SK-N-SH treated with all-trans-retinoic acid at 6 μM for 48 hours (cell line): ENCODE data around the gene BICC1.

Source experiments
- BACH2 ChIP-seq: fragments of 250-450 bp; sonication (Bioruptor Pico); IDR thresholded peaks from 2 replicates; pipeline ENCODE4 v1.9.0; 2021; ENCODE audit warnings: mild to moderate bottlenecking, borderline replicate concordance
- ESRRG ChIP-seq: fragments of 250-450 bp; sonication (Bioruptor Pico); IDR thresholded peaks from 2 replicates; pipeline ENCODE4 v1.6.1; 2021; ENCODE audit warnings: mild to moderate bottlenecking
- ISL1 ChIP-seq: fragments of 250-450 bp; sonication (Bioruptor Pico); IDR thresholded peaks from 2 replicates; pipeline ENCODE4 v2.1.2; 2022; ENCODE audit warnings: mild to moderate bottlenecking, moderate library complexity

DNA sequence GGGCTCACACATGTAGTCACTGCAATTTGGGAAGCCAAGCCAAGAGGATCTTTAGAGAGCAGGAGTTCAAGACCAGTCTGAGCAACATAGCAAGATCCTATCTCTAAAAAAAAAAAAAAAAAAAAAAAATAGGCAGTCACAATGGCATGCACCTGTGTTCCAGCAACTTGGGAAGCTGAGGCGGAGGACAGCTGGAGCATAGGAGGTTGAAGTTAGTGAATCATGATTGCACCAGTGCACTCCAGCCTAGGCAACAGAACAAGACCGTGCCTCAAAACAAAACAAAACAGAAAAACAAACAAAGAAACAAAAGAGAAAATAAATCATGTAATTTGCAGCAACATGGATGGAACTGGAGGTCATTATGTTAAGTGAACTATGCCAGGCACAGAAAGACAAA is 33.6 kb upstream of the BICC1 start:
- TF ChIP-seq BACH2 (CRISPR knock-in tag) (no peak), ESRRG (CRISPR knock-in tag) (no peak), ISL1 (CRISPR knock-in tag) (no peak)
